ENCODE data around the gene SYPL1. TPM values are rescaled to one million over a fixed set of nuclear protein-coding genes. Genes with fewer than 3 reads are reported as not detected.

Gene SYPL1
- total and polyA plus RNA-seq, 7 donors = 66.3 to 113 (median 79.0) TPM

DNA sequence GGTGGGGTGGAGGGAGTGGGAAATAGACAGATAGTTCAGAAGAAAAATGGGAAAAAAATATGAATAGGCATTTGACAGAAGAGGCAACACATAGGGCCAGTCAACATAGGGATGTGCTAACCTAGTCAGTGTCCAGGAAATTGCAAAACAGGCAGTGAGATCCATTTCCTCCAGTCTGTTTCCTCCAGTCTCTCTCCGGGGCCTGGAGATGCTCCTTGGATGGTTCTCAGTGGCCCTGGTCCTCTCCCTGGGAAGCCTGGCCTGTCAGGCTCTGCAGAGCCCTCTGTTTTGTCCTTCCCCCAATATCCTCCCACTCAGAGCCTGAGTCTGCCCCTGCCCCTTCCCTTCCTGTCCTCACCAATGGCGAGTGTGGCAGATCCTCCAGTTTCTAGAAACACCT lies 52.6 kb downstream of the SYPL1 start:
- H3K27me3 ChIP-seq (ENCODE audit: insufficient read depth in 3 of 3, low read length in 2 of 3) = no peaks in the 10 kb centered on the region
- 80 to 83% (median 83%) methylated on average over 2 of the region's 2 CpGs for WGBS, 3 donors
- ATAC-seq = no peak
- TF ChIP-seq, protein P1, sequence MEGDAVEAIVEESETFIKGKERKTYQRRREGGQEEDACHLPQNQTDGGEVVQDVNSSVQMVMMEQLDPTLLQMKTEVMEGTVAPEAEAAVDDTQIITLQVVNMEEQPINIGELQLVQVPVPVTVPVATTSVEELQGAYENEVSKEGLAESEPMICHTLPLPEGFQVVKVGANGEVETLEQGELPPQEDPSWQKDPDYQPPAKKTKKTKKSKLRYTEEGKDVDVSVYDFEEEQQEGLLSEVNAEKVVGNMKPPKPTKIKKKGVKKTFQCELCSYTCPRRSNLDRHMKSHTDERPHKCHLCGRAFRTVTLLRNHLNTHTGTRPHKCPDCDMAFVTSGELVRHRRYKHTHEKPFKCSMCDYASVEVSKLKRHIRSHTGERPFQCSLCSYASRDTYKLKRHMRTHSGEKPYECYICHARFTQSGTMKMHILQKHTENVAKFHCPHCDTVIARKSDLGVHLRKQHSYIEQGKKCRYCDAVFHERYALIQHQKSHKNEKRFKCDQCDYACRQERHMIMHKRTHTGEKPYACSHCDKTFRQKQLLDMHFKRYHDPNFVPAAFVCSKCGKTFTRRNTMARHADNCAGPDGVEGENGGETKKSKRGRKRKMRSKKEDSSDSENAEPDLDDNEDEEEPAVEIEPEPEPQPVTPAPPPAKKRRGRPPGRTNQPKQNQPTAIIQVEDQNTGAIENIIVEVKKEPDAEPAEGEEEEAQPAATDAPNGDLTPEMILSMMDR (IDR thresholded peaks at IDR 0.05) = no peak
- intact Hi-C loops (cut with DNase I) = loop anchor here in 1 of 2 donors (10.0 kb wide), 1 partner anchor 405 kb away; no protein-coding TSS in a partner anchor
- no peaks in the 10 kb centered on the region for H3K9me3 ChIP-seq
- DNase-seq = no peak
- no peaks in the 10 kb centered on the region for H3K36me3 ChIP-seq (ENCODE audit: insufficient read depth in 1 of 2, low read depth in 1 of 2)
- no peak overlapping the region for H3K4me3 ChIP-seq
- no peak overlapping the region for H3K27ac ChIP-seq
- H3K4me1 ChIP-seq = peaks cover 5% of the 10 kb centered on the region

- no peaks in the 10 kb centered on the region for H3K36me3 ChIP-seq (ENCODE audit: insufficient read depth in 1 of 2, low read depth in 1 of 2)
- H3K4me1 ChIP-seq = peaks cover 5% of the 10 kb centered on the region
- H3K4me3 ChIP-seq = no peak overlapping the region
- no peaks in the 10 kb centered on the region for H3K27me3 ChIP-seq (ENCODE audit: insufficient read depth in 3 of 3, low read length in 2 of 3)
- TF ChIP-seq, protein P1 (IDR thresholded peaks at IDR 0.05) = no peak
- intact Hi-C loops (cut with DNase I) = loop anchor here in 1 of 2 donors (10.0 kb wide), 1 partner anchor 406 kb away; no protein-coding TSS in a partner anchor
- DNase-seq (no peak), ATAC-seq (no peak)
- H3K27ac ChIP-seq = no peak overlapping the region
- WGBS, 3 donors = 76 to 90% (median 84%) methylated on average over 3 of the region's 3 CpGs
- no peaks in the 10 kb centered on the region for H3K9me3 ChIP-seq
Observed at GRCh38 chr7:106058928-106059324, 53.2 kb downstream of the SYPL1 start.

- peak in 2 of 4 donors; percentile 27 to 33 for ATAC-seq
- 64 to 75% (median 67%) methylated on average over 19 of the region's 19 CpGs for WGBS, 3 donors
- TF ChIP-seq, protein P1 (IDR thresholded peaks at IDR 0.05) = no peak
- H3K27me3 ChIP-seq (ENCODE audit: insufficient read depth in 3 of 3, low read length in 2 of 3) = no peaks in the 10 kb centered on the region
- no peaks in the 10 kb centered on the region for H3K9me3 ChIP-seq
- intact Hi-C loops (cut with DNase I) = loop anchor here (1.0 to 10.0 kb wide), 2 partner anchors 95 to 407 kb away; no protein-coding TSS in a partner anchor
- H3K27ac ChIP-seq = no peak overlapping the region
- no peak overlapping the region for H3K4me3 ChIP-seq
- H3K36me3 ChIP-seq (ENCODE audit: insufficient read depth in 1 of 2, low read depth in 1 of 2) = no peaks in the 10 kb centered on the region
- DNase-seq = no peak
- peaks cover 5% of the 10 kb centered on the region for H3K4me1 ChIP-seq
Observed at GRCh38 chr7:106057962-106058927, 53.9 kb downstream of the SYPL1 start.

DNA sequence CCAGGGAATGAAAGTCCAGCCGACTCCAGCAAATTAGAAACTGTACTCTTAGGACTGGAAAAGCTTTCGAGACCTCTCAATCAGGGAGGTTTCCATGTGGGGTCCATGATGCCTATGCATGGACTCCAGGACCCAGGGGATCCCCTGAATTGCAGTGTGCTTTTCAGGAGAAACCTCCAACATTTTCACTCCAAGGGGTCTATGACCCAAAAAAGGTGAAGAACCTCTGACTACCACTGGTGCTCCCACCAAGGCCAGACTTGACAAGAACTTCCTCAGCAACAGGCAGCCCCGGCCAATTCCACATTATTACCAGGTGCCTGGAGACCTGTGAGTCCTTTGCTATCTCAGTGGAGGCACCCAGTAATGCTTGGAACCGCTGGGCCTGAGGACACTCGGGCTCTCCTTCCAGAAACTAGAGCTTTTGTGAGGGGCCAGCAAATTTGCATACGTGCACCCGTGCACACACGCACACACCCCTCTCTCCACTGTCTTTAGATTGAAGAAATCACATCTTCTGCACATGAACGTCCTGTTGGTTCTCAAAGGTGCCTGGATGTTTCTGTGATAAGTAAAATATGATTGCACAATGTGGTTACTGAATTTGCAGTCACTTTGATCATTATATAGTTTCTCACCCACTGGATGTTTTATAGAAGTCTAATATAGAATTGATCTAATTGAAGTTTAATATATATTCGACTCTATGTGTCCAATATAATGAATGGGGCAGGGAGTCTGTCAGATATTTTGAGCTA lies 54.7 kb downstream of the SYPL1 start:
- Histone ChIP-seq H3K4me3 (no peak overlapping the region), H3K27ac (no peak overlapping the region), H3K9me3 (no peaks in the 10 kb centered on the region), H3K4me1 (peaks cover 5% of the 10 kb centered on the region), H3K36me3 (ENCODE audit: insufficient read depth in 1 of 2, low read depth in 1 of 2) (no peaks in the 10 kb centered on the region), H3K27me3 (ENCODE audit: insufficient read depth in 3 of 3, low read length in 2 of 3) (no peaks in the 10 kb centered on the region)
- WGBS, 3 donors = 69 to 76% (median 71%) methylated on average over 10 of the region's 10 CpGs
- TF ChIP-seq, protein P1 (IDR thresholded peaks at IDR 0.05) = no peak
- no peak for DNase-seq
- intact Hi-C loops (cut with DNase I) = loop anchor here (1.0 to 10.0 kb wide), 2 partner anchors 96 to 407 kb away; no protein-coding TSS in a partner anchor
- peak in 2 of 4 donors; percentile 8 to 14 for ATAC-seq

Data from psoas muscle (tissue), 8 donors.